Upper lobe of left lung (tissue), 4 donors: ENCODE results near the gene HIVEP3.

Experiments used
- EP300 ChIP-seq, 4 donors: sonication (generic); formaldehyde crosslinking; IDR thresholded peaks; one replicate each; pipeline ENCODE4 v1.5.1; 2017; ENCODE audit warnings: antibody characterized with exemption in 4 of 4, control low read depth in 2 of 4
- POLR2A ChIP-seq, 4 donors: fragments of 450-650 bp; IDR thresholded peaks; one replicate each; pipeline ENCODE4 v1.5.1; 2016 to 2017; ENCODE audit warnings: antibody characterized with exemption in 4 of 4, mild to moderate bottlenecking in 2 of 4
- TF ChIP-seq, protein P1 (sequence below), 6 experiments: fragments of 450-650 bp in 4 of 6; fragments of 200-600 bp in 2 of 6; sonication (generic) in 2 of 6; IDR thresholded peaks; one replicate each; pipeline ENCODE4 v1.5.1; 2016 to 2019; ENCODE audit warnings: antibody characterized with exemption in 6 of 6

DNA sequence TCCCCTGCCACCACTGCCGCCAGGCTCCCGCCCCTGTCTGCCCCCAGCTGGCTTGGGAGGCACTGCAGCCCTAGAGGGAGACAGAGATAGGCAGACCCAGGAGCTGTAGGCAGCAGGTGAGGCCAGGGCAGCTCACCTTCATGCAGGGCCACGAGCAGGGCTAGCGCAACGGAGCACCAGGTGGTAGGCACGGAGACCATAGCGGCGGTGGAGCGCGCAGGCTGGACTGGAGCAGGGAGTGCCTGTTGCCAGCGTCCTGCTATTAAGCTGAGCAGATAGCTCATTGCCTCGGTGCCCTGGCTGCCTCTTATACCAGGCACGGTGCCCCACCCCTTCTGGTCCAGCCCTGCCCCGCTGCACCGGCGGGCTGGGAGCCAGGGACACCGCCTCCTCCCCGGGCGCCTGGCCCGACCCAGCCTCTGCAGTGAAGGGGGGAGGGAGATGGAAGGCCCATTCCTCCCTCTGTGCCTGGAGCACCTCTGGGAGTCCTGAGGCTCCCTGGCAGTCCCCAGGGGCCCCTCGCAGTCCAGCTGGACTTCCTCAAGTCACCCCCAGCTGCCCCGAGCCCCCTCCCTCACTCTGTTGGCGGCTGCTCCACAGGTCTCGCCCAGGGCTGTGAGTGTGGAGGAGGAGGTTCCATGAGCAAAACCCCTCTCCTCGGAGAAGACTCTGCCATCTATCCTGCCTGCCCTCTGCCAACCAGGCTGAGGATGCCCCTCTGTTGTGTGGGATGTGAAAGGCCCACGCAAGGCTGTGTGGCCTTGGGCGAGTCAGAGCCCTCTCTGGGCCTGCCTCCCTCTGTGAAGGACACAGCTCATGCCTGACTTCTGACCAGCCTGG lies 434.1 kb downstream of the HIVEP3 start, which contains the start of gene EDN2:
- TF ChIP-seq, protein P1, sequence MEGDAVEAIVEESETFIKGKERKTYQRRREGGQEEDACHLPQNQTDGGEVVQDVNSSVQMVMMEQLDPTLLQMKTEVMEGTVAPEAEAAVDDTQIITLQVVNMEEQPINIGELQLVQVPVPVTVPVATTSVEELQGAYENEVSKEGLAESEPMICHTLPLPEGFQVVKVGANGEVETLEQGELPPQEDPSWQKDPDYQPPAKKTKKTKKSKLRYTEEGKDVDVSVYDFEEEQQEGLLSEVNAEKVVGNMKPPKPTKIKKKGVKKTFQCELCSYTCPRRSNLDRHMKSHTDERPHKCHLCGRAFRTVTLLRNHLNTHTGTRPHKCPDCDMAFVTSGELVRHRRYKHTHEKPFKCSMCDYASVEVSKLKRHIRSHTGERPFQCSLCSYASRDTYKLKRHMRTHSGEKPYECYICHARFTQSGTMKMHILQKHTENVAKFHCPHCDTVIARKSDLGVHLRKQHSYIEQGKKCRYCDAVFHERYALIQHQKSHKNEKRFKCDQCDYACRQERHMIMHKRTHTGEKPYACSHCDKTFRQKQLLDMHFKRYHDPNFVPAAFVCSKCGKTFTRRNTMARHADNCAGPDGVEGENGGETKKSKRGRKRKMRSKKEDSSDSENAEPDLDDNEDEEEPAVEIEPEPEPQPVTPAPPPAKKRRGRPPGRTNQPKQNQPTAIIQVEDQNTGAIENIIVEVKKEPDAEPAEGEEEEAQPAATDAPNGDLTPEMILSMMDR (IDR thresholded peaks at IDR 0.05): peak in 5 of 6 experiments; percentile 13 to 54 (median 43)
- TF ChIP-seq POLR2A (IDR thresholded peaks at IDR 0.05): peak in 1 of 4 donors; percentile 67
- TF ChIP-seq EP300 (IDR thresholded peaks at IDR 0.05): no peak
